SK-N-SH (cell line): ENCODE results near the gene PTPN12. TPM values are rescaled to one million over a fixed set of nuclear protein-coding genes. Genes with fewer than 3 reads are reported as not detected.
"Not testable (repeated sequence)": the region's sequence is repeated elsewhere in the genome, so short reads cannot be mapped to it uniquely, and the experiment has no call there.

Source experiments
- CTCF ChIA-PET: fragments of 300-600, 350-600 bp; formaldehyde crosslinking; extraction: SDS; loops from one replicate; lab custom pipeline; 2021; lab: Yijun Ruan, JAX
- POLR2A ChIA-PET: fragments of 350-600 bp; sonication (Branson Sonifier 250); formaldehyde crosslinking; extraction: SDS; loops from one replicate; lab custom pipeline; 2020; ENCODE audit warnings: antibody characterized with exemption, inconsistent platforms; lab: Yijun Ruan, JAX
- DNase-seq: peaks from one replicate; pipeline ENCODE4 v3.0.0; 2012
- H2AFZ ChIP-seq: fragments of 200-600 bp; sonication (generic); 2 replicates; pipeline ENCODE4 v1.8.1; 2016; ENCODE audit warnings: antibody characterized with exemption, mild to moderate bottlenecking, low read depth
- H3F3A ChIP-seq: fragments of 200-600 bp; sonication (generic); replicated peaks from 2 replicates; pipeline ENCODE3; 2016; ENCODE audit warnings: antibody characterized with exemption, mild to moderate bottlenecking; ENCODE audit not compliant: insufficient read depth
- H3K27ac ChIP-seq, 2 experiments: fragments of 200-500 bp in 1 of 2; fragments of 200-600 bp in 1 of 2; sonication (Bioruptor generic) in 1 of 2; sonication (generic), shearing (Covaris generic) in 1 of 2; 2 replicates each; pipeline versions ENCODE4 v1.5.1 to v1.6.1; 2014 to 2016; ENCODE audit warnings: low read depth in 2 of 2, inconsistent platforms in 1 of 2, low read length in 1 of 2, mild to moderate bottlenecking in 1 of 2, mixed read lengths in 1 of 2
- H3K27me3 ChIP-seq: fragments of 200-600 bp; sonication (generic), shearing (Covaris generic); 2 replicates; pipeline ENCODE4 v1.6.1; 2016; ENCODE audit warnings: mixed run types; ENCODE audit not compliant: insufficient read depth
- H3K36me3 ChIP-seq, 2 experiments: fragments of 200-500 bp in 1 of 2; fragments of 200-600 bp in 1 of 2; sonication (Bioruptor generic) in 1 of 2; sonication (generic) in 1 of 2; replicated peaks in 1 of 2; 2 replicates each; pipeline versions ENCODE3 to v1.5.1; 2014 to 2016; ENCODE audit warnings: low read length in 1 of 2, mild to moderate bottlenecking in 1 of 2; ENCODE audit not compliant: insufficient read depth in 2 of 2, control insufficient read depth in 1 of 2
- H3K4me1 ChIP-seq, 2 experiments: fragments of 200-500 bp in 1 of 2; fragments of 200-600 bp in 1 of 2; sonication (Bioruptor generic) in 1 of 2; sonication (generic), shearing (Covaris generic) in 1 of 2; 2 replicates each; pipeline versions ENCODE4 v1.5.1 to v1.6.1; 2014 to 2016; ENCODE audit warnings: low read depth in 1 of 2, low read length in 1 of 2, mixed run types in 1 of 2; ENCODE audit not compliant: insufficient read depth in 2 of 2, control insufficient read depth in 1 of 2
- H3K4me2 ChIP-seq: fragments of 200-600 bp; sonication (generic), shearing (Covaris generic); 2 replicates; pipeline ENCODE4 v1.6.1; 2017; ENCODE audit warnings: mixed run types
- H3K4me3 ChIP-seq, 2 experiments: fragments of 200-500 bp in 1 of 2; fragments of 200-600 bp in 1 of 2; sonication (Bioruptor generic) in 1 of 2; sonication (generic), shearing (Covaris generic) in 1 of 2; 2 replicates each; pipeline versions ENCODE4 v1.5.1 to v1.8.1; 2014 to 2016; ENCODE audit warnings: low read depth in 2 of 2, inconsistent platforms in 1 of 2, low read length in 1 of 2, mild to moderate bottlenecking in 1 of 2, mixed read lengths in 1 of 2, moderate library complexity in 1 of 2
- H3K79me2 ChIP-seq: fragments of 200-600 bp; sonication (generic); 2 replicates; pipeline ENCODE4 v1.8.1; 2017; ENCODE audit warnings: mild to moderate bottlenecking; ENCODE audit not compliant: insufficient read depth
- H3K9ac ChIP-seq: fragments of 200-600 bp; sonication (generic); 2 replicates; pipeline ENCODE4 v1.6.1; 2017; ENCODE audit warnings: mixed run types
- H3K9me2 ChIP-seq: fragments of 200-600 bp; sonication (generic); 2 replicates; pipeline ENCODE4 v1.6.1; 2017; ENCODE audit warnings: mixed run types
- H3K9me3 ChIP-seq: fragments of 200-600 bp; sonication (generic); 2 replicates; pipeline ENCODE4 v1.6.1; 2017; ENCODE audit warnings: mixed run types, mild to moderate bottlenecking, moderate library complexity
- H4K20me1 ChIP-seq: fragments of 200-600 bp; sonication (generic); 2 replicates; pipeline ENCODE4 v1.6.1; 2017; ENCODE audit warnings: mild to moderate bottlenecking, mixed run types; ENCODE audit not compliant: insufficient read depth
- CHD2 ChIP-seq: fragments of 150-350 bp; IDR thresholded peaks from 2 replicates; pipeline ENCODE4 v1.6.1; 2018; ENCODE audit warnings: low read length; ENCODE audit not compliant: partially characterized antibody
- CTCF ChIP-seq: fragments of 200-600 bp; sonication (generic); IDR thresholded peaks from 2 replicates; pipeline ENCODE4 v1.6.1; 2017; ENCODE audit warnings: antibody characterized with exemption, mild to moderate bottlenecking, moderate library complexity
- FOSL2 ChIP-seq: IDR thresholded peaks from 2 replicates; pipeline ENCODE4 v1.4.0; 2012; ENCODE audit warnings: low read depth, mild to moderate bottlenecking, moderate library complexity, borderline replicate concordance
- GABPA ChIP-seq: IDR thresholded peaks from 2 replicates; pipeline ENCODE4 v1.4.0; 2012; ENCODE audit warnings: low read depth, mild to moderate bottlenecking
- IRF3 ChIP-seq: fragments of 150-350 bp; IDR thresholded peaks from 2 replicates; pipeline ENCODE4 v1.6.1; 2016; ENCODE audit warnings: mild to moderate bottlenecking, low read depth, low read length
- MAX ChIP-seq: IDR thresholded peaks from 2 replicates; pipeline ENCODE4 v1.4.0; 2012; ENCODE audit warnings: low read depth
- POLR2AphosphoS5 ChIP-seq: IDR thresholded peaks from 2 replicates; pipeline ENCODE4 v1.6.1; 2012; ENCODE audit warnings: low read depth, low read length
- RFX5 ChIP-seq: IDR thresholded peaks from 2 replicates; pipeline ENCODE4 v1.6.1; 2012; ENCODE audit warnings: mild to moderate bottlenecking, improper control_type of control experiment, low read length
- RXRA ChIP-seq: IDR thresholded peaks from 2 replicates; pipeline ENCODE4 v1.4.0; 2012; ENCODE audit warnings: low read depth, mild to moderate bottlenecking, borderline replicate concordance
- TCF12 ChIP-seq: IDR thresholded peaks from 2 replicates; pipeline ENCODE4 v1.4.0; 2012
- TEAD4 ChIP-seq: IDR thresholded peaks from 2 replicates; pipeline ENCODE4 v1.4.0; 2012; ENCODE audit warnings: mild to moderate bottlenecking, borderline replicate concordance; ENCODE audit not compliant: insufficient read depth
- USF1 ChIP-seq: IDR thresholded peaks from 2 replicates; pipeline ENCODE4 v1.4.0; 2012; ENCODE audit warnings: low read depth, borderline replicate concordance
- USF2 ChIP-seq: fragments of 150-350 bp; IDR thresholded peaks from 2 replicates; pipeline ENCODE4 v1.6.1; 2017; ENCODE audit warnings: antibody characterized with exemption, low read length, low read depth, borderline replicate concordance
- YY1 ChIP-seq: IDR thresholded peaks from 2 replicates; pipeline ENCODE4 v1.4.0; 2012; ENCODE audit warnings: low read depth, mild to moderate bottlenecking
- ZBTB33 ChIP-seq: IDR thresholded peaks from 2 replicates; pipeline ENCODE4 v1.4.0; 2012; ENCODE audit warnings: low read depth, borderline replicate concordance
- WGBS: methylation state at CpG from one replicate; pipeline ENCODE4 v1.1.6; 2017; ENCODE audit warnings: low lambda C conversion rate; 5-methylcytosine and 5-hydroxymethylcytosine counted together
- polyA plus RNA-seq, 3 experiments: library from polyadenylated mRNA; depleted of rRNA; stranded (reverse); fragments of >200 nt; gene quantifications; 2 replicates each; pipeline ENCODE4 v1.2.3, GENCODE V29; 2012

The PTPN12 gene
- polyA plus RNA-seq, 1 of the 3 experiments (the other 2 are of a cell fraction): 23.3 TPM

GRCh38 chr7:77520261-77520660 lies 16.8 kb upstream of the PTPN12 start (continued):
- TF ChIP-seq MAX: no peak
- TF ChIP-seq, all 33 proteins: peak for 0

GRCh38 chr7:77521537-77521936 lies 15.6 kb upstream of the PTPN12 start:
- 85% methylated on average over 5 of the region's 5 CpGs for WGBS
- H3K79me2 ChIP-seq, H3K9me3 ChIP-seq, H3K4me3 ChIP-seq, H3K9me2 ChIP-seq, H3K9ac ChIP-seq, DNase-seq, POLR2A ChIA-PET, H3K36me3 ChIP-seq, H2AFZ ChIP-seq, H3K27me3 ChIP-seq, H3K4me2 ChIP-seq, H3K4me1 ChIP-seq, H3F3A ChIP-seq, H3K27ac ChIP-seq, H4K20me1 ChIP-seq: not testable (repeated sequence)
- CTCF ChIA-PET: interaction anchor here (0.6 to 1.4 kb wide), 3 partner anchors 19 to 189 kb away, joined by 3 read pairs; no protein-coding TSS in a partner anchor

GRCh38 chr7:77524731-77525130 lies 12.4 kb upstream of the PTPN12 start:
- CTCF ChIA-PET: no interaction called here
- no peak for DNase-seq

More at GRCh38 chr7:77524731-77525130, 12.4 kb upstream of the PTPN12 start:
- no peaks in the 10 kb centered on the region for H4K20me1 ChIP-seq
- H3K4me1 ChIP-seq: no peaks in the 10 kb centered on the region
- H3F3A ChIP-seq: no peaks in the 10 kb centered on the region
- no peak overlapping the region for H3K9ac ChIP-seq
- H3K4me2 ChIP-seq: no peak overlapping the region
- no peak overlapping the region for H3K27ac ChIP-seq
- H3K4me3 ChIP-seq: no peak overlapping the region
- H3K9me3 ChIP-seq: no peaks in the 10 kb centered on the region
- TF ChIP-seq CTCF: no peak
- TF ChIP-seq RXRA: no peak
- no peak for TF ChIP-seq CHD2
- no peak for TF ChIP-seq ZBTB33
- TF ChIP-seq TCF12: no peak
- TF ChIP-seq YY1: no peak
- TF ChIP-seq FOSL2: no peak
- TF ChIP-seq POLR2AphosphoS5: no peak
- no peak for TF ChIP-seq GABPA
- no peak for TF ChIP-seq TEAD4
- no peak for TF ChIP-seq USF1
- no peak for TF ChIP-seq RFX5
- no peak for TF ChIP-seq USF2
- TF ChIP-seq IRF3: no peak
- no peaks in the 10 kb centered on the region for H3K27me3 ChIP-seq
- no peaks in the 10 kb centered on the region for H3K36me3 ChIP-seq
- H2AFZ ChIP-seq: no peak overlapping the region
- H3K79me2 ChIP-seq: no peaks in the 10 kb centered on the region
- H3K9me2 ChIP-seq: no peaks in the 10 kb centered on the region
- POLR2A ChIA-PET: no interaction called here
